ENCODE measurements around the gene UIMC1. TPM values are rescaled to one million over a fixed set of nuclear protein-coding genes. Genes with fewer than 3 reads are reported as not detected.

Gene UIMC1
- total RNA-seq, 4 donors from 2014 or later: 10.4 to 24.3 (median 20.2) TPM

DNA sequence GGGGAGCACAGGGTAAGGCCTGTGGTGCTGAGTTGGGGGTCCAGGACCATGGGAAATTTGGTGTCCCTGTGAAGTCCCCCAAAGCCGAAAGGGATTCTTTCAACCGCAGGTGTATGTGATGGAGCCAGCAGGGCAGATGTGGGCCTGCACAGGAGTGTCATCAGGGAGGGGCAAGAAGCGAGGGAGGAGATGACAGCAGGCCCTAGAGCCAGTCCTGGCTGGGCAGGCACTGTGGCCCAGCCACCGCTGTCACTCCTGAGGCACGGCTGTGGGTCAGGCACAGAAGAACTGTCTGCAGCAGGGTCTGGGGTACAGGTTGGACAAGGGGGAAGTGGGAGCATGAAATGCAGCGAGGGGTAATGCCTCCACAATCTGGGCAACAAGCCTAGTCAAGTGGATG lies 112.3 kb downstream of the UIMC1 start:
- intact Hi-C loops (cut with DNase I; ENCODE audit: low total_unique reads): no loop called here
- in situ Hi-C loops (cut with MboI; ENCODE audit: low sequenced_read_pairs in 4 of 4): no loop called here
- no peaks in the 10 kb centered on the region for H3K36me3 ChIP-seq
- no peak overlapping the region for H3K27ac ChIP-seq
- ATAC-seq: no peak
- no peaks in the 10 kb centered on the region for H3K9me3 ChIP-seq
- no peaks in the 10 kb centered on the region for H3K4me1 ChIP-seq
- DNase-seq: no peak
- H3K27me3 ChIP-seq: no peaks in the 10 kb centered on the region
- no peak overlapping the region for H3K4me3 ChIP-seq
- no peak for TF ChIP-seq CTCF (IDR thresholded peaks at IDR 0.05 in 4 of 5, conservative IDR thresholded peaks at IDR 0.05 in 1 of 5)
- no peak for TF ChIP-seq POLR2A (IDR thresholded peaks at IDR 0.05)

- Histone ChIP-seq H3K27ac (no peak overlapping the region), H3K9me3 (no peaks in the 10 kb centered on the region), H3K27me3 (no peaks in the 10 kb centered on the region), H3K36me3 (no peaks in the 10 kb centered on the region), H3K4me1 (no peaks in the 10 kb centered on the region), H3K4me3 (no peak overlapping the region)
- ATAC-seq: no peak
- in situ Hi-C loops (cut with MboI; ENCODE audit: low sequenced_read_pairs in 4 of 4): no loop called here
- DNase-seq: no peak
- intact Hi-C loops (cut with DNase I; ENCODE audit: low total_unique reads): no loop called here
- no peak for TF ChIP-seq POLR2A (IDR thresholded peaks at IDR 0.05)
- TF ChIP-seq CTCF (IDR thresholded peaks at IDR 0.05 in 4 of 5, conservative IDR thresholded peaks at IDR 0.05 in 1 of 5): no peak
Observed at GRCh38 chr5:176892663-176893062, 113.9 kb downstream of the UIMC1 start.

DNA sequence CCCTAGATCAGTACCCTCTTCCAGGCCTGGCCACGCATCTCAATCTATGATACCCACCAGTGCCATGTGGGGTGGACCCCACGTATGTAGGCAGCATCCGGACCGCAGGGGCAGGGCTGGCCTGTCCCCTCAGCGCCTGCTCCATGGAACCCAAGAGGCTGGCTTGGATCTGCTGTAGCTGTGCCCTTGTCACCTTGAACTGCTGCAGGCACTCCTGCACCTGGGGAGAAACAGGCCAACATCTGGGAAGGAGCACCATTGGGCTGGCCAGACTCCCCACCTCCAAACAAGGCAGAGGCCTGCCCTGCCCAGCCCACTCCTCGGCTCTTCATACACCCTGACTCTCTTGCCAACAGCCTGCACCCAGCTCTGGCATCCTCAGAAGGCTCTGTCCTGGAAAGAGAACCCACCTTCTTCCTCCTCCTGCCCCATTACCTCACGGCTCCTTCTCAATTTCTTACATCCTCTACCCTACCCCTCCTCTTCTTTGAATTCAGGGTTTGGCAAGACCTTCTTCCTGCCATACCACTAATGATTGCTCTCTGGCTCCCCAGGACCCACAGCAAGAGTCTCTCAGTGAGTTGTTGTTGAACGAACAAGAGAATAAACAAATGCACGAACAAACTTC lies 115.1 kb downstream of the UIMC1 start:
- Histone ChIP-seq H3K9me3 (no peaks in the 10 kb centered on the region), H3K36me3 (no peaks in the 10 kb centered on the region), H3K4me3 (no peak overlapping the region), H3K27ac (no peak overlapping the region), H3K4me1 (no peaks in the 10 kb centered on the region), H3K27me3 (no peaks in the 10 kb centered on the region)
- TF ChIP-seq POLR2A (IDR thresholded peaks at IDR 0.05) (no peak), CTCF (IDR thresholded peaks at IDR 0.05 in 4 of 5, conservative IDR thresholded peaks at IDR 0.05 in 1 of 5) (no peak)
- DNase-seq (no peak), ATAC-seq (no peak)
- in situ Hi-C loops (cut with MboI; ENCODE audit: low sequenced_read_pairs in 4 of 4) (no loop called here), intact Hi-C loops (cut with DNase I; ENCODE audit: low total_unique reads) (no loop called here)

DNA sequence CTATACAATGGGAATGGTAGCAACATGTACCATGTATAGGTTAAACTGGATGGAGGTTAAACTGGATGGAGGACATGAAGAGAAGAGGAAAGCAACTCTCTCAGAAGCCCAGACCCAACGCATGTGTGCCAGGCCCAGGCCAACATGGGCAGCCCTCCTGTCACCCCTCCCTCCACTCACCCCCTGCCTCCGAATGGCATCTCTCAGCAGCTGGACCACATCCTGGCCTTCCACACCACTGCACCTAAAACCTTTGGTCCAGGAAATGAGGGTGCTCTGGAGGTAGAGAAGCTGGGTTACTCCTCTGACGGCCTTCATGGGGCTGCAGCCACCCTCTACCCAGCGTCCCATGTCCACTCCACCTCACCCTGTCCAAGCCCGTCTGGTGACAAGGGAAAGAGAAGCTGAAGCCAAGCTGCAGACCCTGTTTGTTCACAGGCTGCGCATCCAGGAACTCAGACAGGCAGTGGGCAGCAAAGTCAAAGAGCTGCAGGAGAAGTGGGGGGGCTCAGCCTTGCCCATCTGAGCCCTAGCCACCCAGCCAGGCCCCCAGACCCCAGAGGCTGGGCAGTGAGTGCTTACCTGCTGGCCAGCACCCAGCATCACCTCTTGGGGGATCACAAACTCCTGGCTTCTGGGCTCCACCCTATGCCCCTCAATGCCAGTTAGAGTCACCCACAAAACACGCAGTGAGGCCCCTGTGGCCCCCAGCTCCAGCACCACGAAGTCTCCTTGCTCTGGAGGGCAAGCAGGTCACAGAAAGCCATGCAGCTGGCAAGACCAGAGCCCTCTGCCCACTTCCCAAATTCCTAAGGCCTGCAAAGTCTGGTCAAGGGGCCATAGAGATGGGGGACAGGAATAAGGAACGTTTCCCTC lies 115.9 kb downstream of the UIMC1 start:
- in situ Hi-C loops (cut with MboI; ENCODE audit: low sequenced_read_pairs in 4 of 4): no loop called here
- Histone ChIP-seq H3K4me1 (no peaks in the 10 kb centered on the region), H3K4me3 (no peak overlapping the region), H3K27ac (no peak overlapping the region), H3K9me3 (no peaks in the 10 kb centered on the region), H3K27me3 (no peaks in the 10 kb centered on the region), H3K36me3 (no peaks in the 10 kb centered on the region)
- ATAC-seq (no peak), DNase-seq (no peak)
- TF ChIP-seq POLR2A (IDR thresholded peaks at IDR 0.05): no peak
- TF ChIP-seq CTCF (IDR thresholded peaks at IDR 0.05 in 4 of 5, conservative IDR thresholded peaks at IDR 0.05 in 1 of 5): no peak
- intact Hi-C loops (cut with DNase I; ENCODE audit: low total_unique reads): no loop called here

All from gastrocnemius medialis (tissue), 4 donors.